K562 (cell line): ENCODE data around the gene THAP8. TPM values are rescaled to one million over a fixed set of nuclear protein-coding genes. Genes with fewer than 3 reads are reported as not detected.

ENCODE experiments used
- CHD2 ChIP-seq: IDR thresholded peaks from 2 replicates; pipeline ENCODE4 v1.6.1; 2011; ENCODE audit warnings: low read depth, low read length
- CXXC5 ChIP-seq: fragments of 250-450 bp; sonication (Bioruptor Pico); IDR thresholded peaks from 2 replicates; pipeline ENCODE4 v1.8.0; 2022; ENCODE audit warnings: inconsistent platforms, mild to moderate bottlenecking, moderate library complexity
- DPF2 ChIP-seq: fragments of 450-650 bp; IDR thresholded peaks from 2 replicates; pipeline ENCODE4 v1.6.1; 2016
- E2F6 ChIP-seq, 2 experiments: IDR thresholded peaks; 2 replicates each; pipeline ENCODE4 v1.6.1; 2011; ENCODE audit warnings: borderline replicate concordance in 1 of 2, control low read depth in 1 of 2, low read depth in 1 of 2, low read length in 1 of 2, mild to moderate bottlenecking in 1 of 2, mixed read lengths in 1 of 2, moderate library complexity in 1 of 2; ENCODE audit not compliant: insufficient read depth in 1 of 2, insufficient read length in 1 of 2, poor library complexity in 1 of 2, severe bottlenecking in 1 of 2; ENCODE audit errors: extremely low read depth in 1 of 2
- EP300 ChIP-seq: IDR thresholded peaks from 2 replicates; pipeline ENCODE4 v1.6.1; 2012; ENCODE audit warnings: low read length, improper control_type of control experiment
- GATAD2A ChIP-seq: fragments of 450-650 bp; IDR thresholded peaks from 2 replicates; pipeline ENCODE4 v1.6.1; 2017
- ILF3 ChIP-seq: fragments of 450-650 bp; IDR thresholded peaks from 2 replicates; pipeline ENCODE4 v1.6.1; 2018; ENCODE audit warnings: antibody characterized with exemption, mild to moderate bottlenecking, moderate library complexity, borderline replicate concordance
- KDM2B ChIP-seq: fragments of 250-450 bp; sonication (Bioruptor Pico); IDR thresholded peaks from 2 replicates; pipeline ENCODE4 v1.8.0; 2021; ENCODE audit warnings: mild to moderate bottlenecking, moderate library complexity
- MAFK ChIP-seq: IDR thresholded peaks from 2 replicates; pipeline ENCODE4 v1.6.1; 2011; ENCODE audit warnings: low read length, improper control_type of control experiment
- MEIS2 ChIP-seq: fragments of 450-650 bp; IDR thresholded peaks from 2 replicates; pipeline ENCODE4 v1.6.1; 2014; ENCODE audit warnings: mild to moderate bottlenecking; ENCODE audit not compliant: partially characterized antibody
- NCOA1 ChIP-seq: fragments of 450-650 bp; IDR thresholded peaks from 2 replicates; pipeline ENCODE4 v1.6.1; 2016; ENCODE audit warnings: low read depth
- NONO ChIP-seq, 2 experiments: fragments of 200-400 bp in 1 of 2; fragments of 450-650 bp in 1 of 2; formaldehyde crosslinking in 1 of 2; IDR thresholded peaks; 2 replicates each; pipeline ENCODE4 v1.6.1; 2017; ENCODE audit warnings: low read depth in 2 of 2, mild to moderate bottlenecking in 2 of 2, moderate library complexity in 2 of 2, low read length in 1 of 2
- NR2C2 ChIP-seq, 2 experiments: fragments of 200-800 bp in 1 of 2; sonication (Bioruptor generic) in 1 of 2; sonication (generic) in 1 of 2; formaldehyde crosslinking in 1 of 2; IDR thresholded peaks; 2 replicates each; pipeline versions ENCODE4 v1.6.1 to v1.8.0; 2016 to 2022; ENCODE audit warnings: mild to moderate bottlenecking in 1 of 2, missing compliant biosample characterization in 1 of 2, missing genetic modification characterization in 1 of 2, missing genetic modification reagents in 1 of 2
- PCBP1 ChIP-seq: fragments of 200-400 bp; formaldehyde crosslinking; IDR thresholded peaks from 2 replicates; pipeline ENCODE4 v1.6.1; 2018; ENCODE audit warnings: mild to moderate bottlenecking, low read depth, low read length; ENCODE audit not compliant: poor library complexity, severe bottlenecking
- PTTG1 ChIP-seq: fragments of 450-650 bp; IDR thresholded peaks from 2 replicates; pipeline ENCODE4 v1.6.1; 2016; ENCODE audit warnings: low read depth, mild to moderate bottlenecking, missing genetic modification characterization, missing compliant biosample characterization
- SAP30 ChIP-seq: fragments of 200-600 bp; sonication (generic); IDR thresholded peaks from 2 replicates; pipeline ENCODE4 v1.6.1; 2012; ENCODE audit warnings: borderline replicate concordance, low read depth, mild to moderate bottlenecking, moderate library complexity, low read length, control low read depth, inconsistent platforms; ENCODE audit not compliant: insufficient read depth, poor library complexity, severe bottlenecking
- SRSF1 ChIP-seq: fragments of 200-400 bp; formaldehyde crosslinking; IDR thresholded peaks from 2 replicates; pipeline ENCODE4 v1.6.1; 2017; ENCODE audit warnings: mild to moderate bottlenecking, low read depth, low read length, moderate library complexity
- SUPT5H ChIP-seq: fragments of 450-650 bp; IDR thresholded peaks from 2 replicates; pipeline ENCODE4 v1.6.1; 2016
- TAL1 ChIP-seq: fragments of 450-650 bp; IDR thresholded peaks from 2 replicates; pipeline ENCODE4 v1.6.1; 2016; ENCODE audit warnings: mild to moderate bottlenecking
- TARDBP ChIP-seq: fragments of 450-650 bp; IDR thresholded peaks from 2 replicates; pipeline ENCODE4 v1.6.1; 2016
- TFE3 ChIP-seq: fragments of 450-650 bp; formaldehyde crosslinking; IDR thresholded peaks from 2 replicates; pipeline ENCODE4 v1.4.0; 2020; ENCODE audit warnings: mild to moderate bottlenecking, mixed read lengths
- YY1 ChIP-seq, 3 experiments: IDR thresholded peaks; 2 replicates each; pipeline ENCODE4 v1.6.1; 2011; ENCODE audit warnings: low read length in 2 of 3, mild to moderate bottlenecking in 2 of 3, moderate library complexity in 2 of 3, borderline replicate concordance in 1 of 3, control low read depth in 1 of 3, low read depth in 1 of 3; ENCODE audit not compliant: insufficient read depth in 3 of 3, insufficient replicate concordance in 2 of 3, control insufficient read depth in 1 of 3, insufficient read length in 1 of 3; ENCODE audit errors: extremely low read depth in 1 of 3
- ZBTB2 ChIP-seq: fragments of 450-650 bp; IDR thresholded peaks from 2 replicates; pipeline ENCODE4 v1.6.1; 2016; ENCODE audit warnings: antibody characterized with exemption
- ZNF184 ChIP-seq: sonication (generic); formaldehyde crosslinking; IDR thresholded peaks from 2 replicates; pipeline ENCODE4 v1.5.0; 2020; ENCODE audit warnings: missing genetic modification reagents
- ZNF324 ChIP-seq: fragments of 250-450 bp; sonication (Bioruptor Pico); IDR thresholded peaks from 2 replicates; pipeline ENCODE4 v1.4.0; 2020; ENCODE audit warnings: mild to moderate bottlenecking
- polyA plus RNA-seq, 8 experiments: library from polyadenylated mRNA; depleted of rRNA in 4 of 8; stranded (reverse) in 5 of 8; unstranded in 3 of 8; fragments of >200 nt; fragmentation: Nextera tagmentation in 2 of 8; fragmentation: Illumina TruSeq in 1 of 8; extraction: Ambion mirVana in 2 of 8; extraction: Trizol in 1 of 8; gene quantifications; 2 replicates each; pipeline versions ENCODE4 v1.2.1 to v1.2.3, GENCODE V29; 2011 to 2014; ENCODE audit warnings: inconsistent platforms in 1 of 8, missing spikeins in 1 of 8
- total RNA-seq, 7 experiments: library from RNA; depleted of rRNA in 6 of 7; stranded (reverse); fragments of >200 nt in 6 of 7; fragmentation: Illumina TruSeq in 2 of 7; extraction: Trizol in 2 of 7; gene quantifications; 2 replicates each; pipeline versions ENCODE4 v1.2.1 to v1.2.3, GENCODE V29; 2011 to 2021; ENCODE audit warnings: low replicate concordance in 1 of 7

THAP8 gene
- total and polyA plus RNA-seq, 9 of the 15 experiments (the other 6 are each of a cell fraction or from before 2014, with no cell fraction given): 0.11 to 2.0 (median 0.94) TPM

DNA sequence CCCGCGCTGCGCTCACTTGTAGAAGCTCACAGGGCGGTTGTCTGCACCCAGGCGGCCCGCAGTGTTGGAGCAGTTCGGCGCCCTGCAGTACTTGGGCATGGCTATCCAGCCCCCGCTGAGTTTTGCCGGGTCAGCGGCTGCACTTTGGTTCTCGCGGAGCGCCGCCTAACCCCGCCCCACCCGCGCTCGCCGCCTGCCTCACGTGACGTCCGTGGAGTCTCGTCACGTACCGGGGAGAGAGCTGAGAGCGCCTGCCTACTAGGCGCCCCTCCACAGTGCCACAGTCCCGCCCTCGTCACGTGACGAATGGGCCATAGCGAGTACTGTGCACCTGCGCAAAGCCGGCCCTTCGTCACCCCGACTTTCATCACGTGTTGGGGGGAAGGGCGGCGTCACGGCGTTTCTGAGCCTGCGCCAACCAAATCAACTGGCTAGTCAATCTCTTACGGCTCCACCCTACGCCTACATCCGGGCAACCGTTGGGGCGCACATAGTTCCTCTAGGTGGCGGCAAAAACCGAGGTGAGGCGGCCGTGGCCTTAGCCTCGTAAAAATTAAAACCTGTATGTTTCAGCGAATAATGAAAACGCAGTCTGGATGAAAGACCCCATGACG, at the start of gene THAP8 (continued):
- peak; percentile 100 for TF ChIP-seq TFE3 (CRISPR knock-in tag)
- TF ChIP-seq ZNF324: no peak
- TF ChIP-seq MEIS2: peak; percentile 86
- TF ChIP-seq CXXC5: peak; percentile 94
- peak in 1 of 3 experiments; percentile 18 for TF ChIP-seq YY1 (IDR thresholded peaks at IDR 0.05; ENCODE audit: borderline replicate concordance in 1 of 3, control insufficient read depth in 1 of 3, extremely low read depth in 1 of 3, insufficient read depth in 3 of 3, insufficient read length in 1 of 3, insufficient replicate concordance in 2 of 3, low read depth in 1 of 3, low read length in 2 of 3)
- no peak for TF ChIP-seq ZNF184 (CRISPR knock-in tag)
- no peak for TF ChIP-seq GATAD2A
- peak; percentile 57; the same call in 1 of the 2 replicates for TF ChIP-seq NCOA1
- 0 out of 2 replicates have a peak, but pooled peaks have one; percentile 19 for TF ChIP-seq NR2C2 (CRISPR knock-in tag; IDR thresholded peaks at IDR 0.05)
- TF ChIP-seq NR2C2 (tag; IDR thresholded peaks at IDR 0.05): peak; percentile 78
- no peak for TF ChIP-seq PCBP1
- TF ChIP-seq SAP30: no peak
- peak; percentile 69 for TF ChIP-seq SUPT5H
- TF ChIP-seq ILF3: no peak
- TF ChIP-seq CHD2: peak; percentile 33; the same call in 1 of the 2 replicates
- TF ChIP-seq E2F6 (IDR thresholded peaks at IDR 0.05; ENCODE audit: borderline replicate concordance in 1 of 2, extremely low read depth in 1 of 2, insufficient read depth in 1 of 2, insufficient read length in 1 of 2, low read depth in 1 of 2, low read length in 1 of 2, poor library complexity in 1 of 2, severe bottlenecking in 1 of 2): peak; percentile 11 to 69
- no peak for TF ChIP-seq SRSF1
- no peak for TF ChIP-seq MAFK
- TF ChIP-seq NONO (IDR thresholded peaks at IDR 0.05; ENCODE audit: low read depth in 2 of 2, low read length in 1 of 2): peak in 1 of 2 experiments; percentile 43; a peak in 1 of 4 replicates
- TF ChIP-seq KDM2B (CRISPR knock-in tag): 0 out of 2 replicates have a peak, but pooled peaks have one; percentile 33
- peak; percentile 53; the same call in 1 of the 2 replicates for TF ChIP-seq DPF2
- TF ChIP-seq PTTG1 (tag): no peak
- TF ChIP-seq ZBTB2: peak; percentile 89
- peak; percentile 63; the same call in 1 of the 2 replicates for TF ChIP-seq TARDBP
- TF ChIP-seq TAL1: no peak
- peak; percentile 7; the same call in 1 of the 2 replicates for TF ChIP-seq EP300
